ENCODE measurements around the gene POLD4. TPM values are rescaled to one million over a fixed set of nuclear protein-coding genes. Genes with fewer than 3 reads are reported as not detected.
A peak's percentile ranks its signal among the peaks of the same experiment; 100 is the strongest.

The POLD4 gene
- total and polyA plus RNA-seq, 2 of the 13 experiments (the other 11 are each of a cell fraction or from before 2014, with no cell fraction given) = 10.5 to 27.4 TPM

DNA sequence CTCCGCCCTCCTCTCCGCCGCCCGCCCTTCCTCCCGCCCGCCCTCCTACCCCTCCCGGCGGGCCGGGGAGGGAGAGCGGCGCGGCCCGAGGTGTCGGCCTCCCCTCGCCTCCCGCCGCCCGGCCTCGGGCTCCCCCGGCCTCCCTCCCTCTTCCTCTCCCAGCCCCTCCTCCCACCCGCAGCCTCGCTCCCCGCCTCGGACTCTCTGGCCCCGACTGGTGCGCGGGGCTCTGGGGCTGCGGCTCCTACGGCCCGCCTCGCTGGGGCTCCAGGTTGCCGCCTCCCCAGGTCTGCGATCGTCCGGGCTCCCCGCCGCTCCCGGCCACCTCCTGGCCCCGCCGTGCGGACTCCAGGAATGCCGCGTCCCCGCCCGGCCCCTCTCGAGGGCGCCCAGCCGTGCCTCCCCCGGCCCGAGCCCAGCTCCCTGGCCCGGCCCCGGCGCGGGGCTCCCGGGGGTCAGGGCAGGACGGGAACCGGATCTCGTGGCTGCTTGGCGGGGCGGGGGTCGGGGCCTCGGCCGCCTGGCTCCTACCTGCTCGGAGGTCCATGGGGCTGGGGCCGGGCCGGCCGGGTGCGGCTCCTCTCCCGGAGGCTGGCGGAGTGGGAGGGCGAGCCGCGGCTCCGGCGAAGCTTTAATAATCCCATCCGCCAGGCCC, 19.8 kb upstream of the POLD4 start, which contains the start of gene CLCF1 (continued):
- TF ChIP-seq ZNF746 (CRISPR knock-in tag; IDR thresholded peaks at IDR 0.05) (peak; percentile 46; the same call in 1 of the 2 replicates), U2AF1 (optimal IDR thresholded peaks at IDR 0.05; ENCODE audit: low read depth, low read length) (no peak), POLR2G (IDR thresholded peaks at IDR 0.05; ENCODE audit: low read depth, low read length) (peak; percentile 51; the same call in 1 of the 2 replicates), ZNF432 (CRISPR knock-in tag; IDR thresholded peaks at IDR 0.05; ENCODE audit: borderline replicate concordance) (no peak), TGIF2 (CRISPR knock-in tag; IDR thresholded peaks at IDR 0.05) (no peak), MEIS1 (CRISPR knock-in tag; IDR thresholded peaks at IDR 0.05; ENCODE audit: borderline replicate concordance) (no peak), ZNF549 (CRISPR knock-in tag; IDR thresholded peaks at IDR 0.05) (no peak), ZNF180 (CRISPR knock-in tag; IDR thresholded peaks at IDR 0.05; ENCODE audit: borderline replicate concordance, low read depth) (no peak), SP4 (CRISPR knock-in tag; IDR thresholded peaks at IDR 0.05) (no peak), ZNF232 (CRISPR knock-in tag; IDR thresholded peaks at IDR 0.05; ENCODE audit: borderline replicate concordance) (no peak), PRDM4 (CRISPR knock-in tag; IDR thresholded peaks at IDR 0.05; ENCODE audit: borderline replicate concordance) (no peak), HIC2 (CRISPR knock-in tag; IDR thresholded peaks at IDR 0.05; ENCODE audit: low read depth) (no peak; the same call in 1 of the 2 replicates), MED13 (CRISPR knock-in tag; IDR thresholded peaks at IDR 0.05) (no peak), RBFOX2 (IDR thresholded peaks at IDR 0.05; ENCODE audit: low read depth, low read length) (peak; percentile 50; the same call in 1 of the 2 replicates), TAF1 (CRISPR knock-in tag; IDR thresholded peaks at IDR 0.05) (no peak), FOXA3 (CRISPR knock-in tag; IDR thresholded peaks at IDR 0.05) (no peak), UBTF (CRISPR knock-in tag; IDR thresholded peaks at IDR 0.05) (peak; percentile 78)
- TF ChIP-seq, protein P1, sequence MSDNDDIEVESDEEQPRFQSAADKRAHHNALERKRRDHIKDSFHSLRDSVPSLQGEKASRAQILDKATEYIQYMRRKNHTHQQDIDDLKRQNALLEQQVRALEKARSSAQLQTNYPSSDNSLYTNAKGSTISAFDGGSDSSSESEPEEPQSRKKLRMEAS (IDR thresholded peaks at IDR 0.05) = no peak
- TF ChIP-seq, protein P2, sequence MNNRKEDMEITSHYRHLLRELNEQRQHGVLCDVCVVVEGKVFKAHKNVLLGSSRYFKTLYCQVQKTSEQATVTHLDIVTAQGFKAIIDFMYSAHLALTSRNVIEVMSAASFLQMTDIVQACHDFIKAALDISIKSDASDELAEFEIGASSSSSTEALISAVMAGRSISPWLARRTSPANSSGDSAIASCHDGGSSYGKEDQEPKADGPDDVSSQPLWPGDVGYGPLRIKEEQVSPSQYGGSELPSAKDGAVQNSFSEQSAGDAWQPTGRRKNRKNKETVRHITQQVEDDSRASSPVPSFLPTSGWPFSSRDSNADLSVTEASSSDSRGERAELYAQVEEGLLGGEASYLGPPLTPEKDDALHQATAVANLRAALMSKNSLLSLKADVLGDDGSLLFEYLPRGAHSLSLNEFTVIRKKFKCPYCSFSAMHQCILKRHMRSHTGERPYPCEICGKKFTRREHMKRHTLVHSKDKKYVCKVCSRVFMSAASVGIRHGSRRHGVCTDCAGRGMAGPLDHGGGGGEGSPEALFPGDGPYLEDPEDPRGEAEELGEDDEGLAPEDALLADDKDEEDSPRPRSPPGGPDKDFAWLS (CRISPR knock-in tag; IDR thresholded peaks at IDR 0.05; ENCODE audit: borderline replicate concordance) = no peak
- TF ChIP-seq, protein P3, sequence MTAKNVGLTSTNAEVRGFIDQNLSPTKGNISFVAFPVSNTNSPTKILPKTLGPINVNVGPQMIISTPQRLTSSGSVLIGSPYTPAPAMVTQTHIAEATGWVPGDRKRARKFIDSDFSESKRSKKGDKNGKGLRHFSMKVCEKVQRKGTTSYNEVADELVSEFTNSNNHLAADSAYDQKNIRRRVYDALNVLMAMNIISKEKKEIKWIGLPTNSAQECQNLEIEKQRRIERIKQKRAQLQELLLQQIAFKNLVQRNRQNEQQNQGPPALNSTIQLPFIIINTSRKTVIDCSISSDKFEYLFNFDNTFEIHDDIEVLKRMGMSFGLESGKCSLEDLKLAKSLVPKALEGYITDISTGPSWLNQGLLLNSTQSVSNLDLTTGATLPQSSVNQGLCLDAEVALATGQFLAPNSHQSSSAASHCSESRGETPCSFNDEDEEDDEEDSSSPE (CRISPR knock-in tag; IDR thresholded peaks at IDR 0.05) = no peak
